Fibroblast of villous mesenchyme (primary cell): ENCODE measurements around the gene RTF1. TPM values are rescaled to one million over a fixed set of nuclear protein-coding genes. Genes with fewer than 3 reads are reported as not detected.

Experiments used
- DNase-seq: peaks from one replicate; pipeline ENCODE4 v3.0.0-alpha.2; 2010; ENCODE audit warnings: low read depth
- H3K4me3 ChIP-seq: 2 replicates; pipeline ENCODE4 v1.5.1; 2011; ENCODE audit warnings: low read depth, mild to moderate bottlenecking, low read length
- total RNA-seq: library from RNA; depleted of rRNA; stranded (reverse); fragments of >200 nt; gene quantifications from 2 replicates; pipeline ENCODE4 v1.2.3, GENCODE V29; 2012
- TF ChIP-seq, protein P1 (sequence below): IDR thresholded peaks from 2 replicates; pipeline ENCODE4 v1.5.1; 2012; ENCODE audit warnings: low read depth, mild to moderate bottlenecking, low read length; ENCODE audit not compliant: insufficient read depth

RTF1 gene
- total RNA-seq, 1 donor = 37.1 TPM

DNA sequence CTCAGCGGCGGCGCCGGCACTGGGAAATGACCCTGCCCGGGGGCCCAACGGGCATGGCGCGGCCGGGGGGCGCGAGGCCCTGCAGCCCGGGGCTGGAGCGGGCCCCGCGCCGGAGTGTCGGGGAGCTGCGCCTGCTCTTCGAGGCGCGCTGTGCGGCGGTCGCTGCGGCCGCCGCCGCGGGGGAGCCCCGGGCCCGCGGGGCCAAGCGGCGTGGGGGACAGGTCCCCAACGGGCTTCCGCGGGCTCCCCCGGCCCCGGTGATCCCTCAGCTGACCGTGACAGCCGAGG lies 77.0 kb downstream of the RTF1 start:
- TF ChIP-seq, protein P1, sequence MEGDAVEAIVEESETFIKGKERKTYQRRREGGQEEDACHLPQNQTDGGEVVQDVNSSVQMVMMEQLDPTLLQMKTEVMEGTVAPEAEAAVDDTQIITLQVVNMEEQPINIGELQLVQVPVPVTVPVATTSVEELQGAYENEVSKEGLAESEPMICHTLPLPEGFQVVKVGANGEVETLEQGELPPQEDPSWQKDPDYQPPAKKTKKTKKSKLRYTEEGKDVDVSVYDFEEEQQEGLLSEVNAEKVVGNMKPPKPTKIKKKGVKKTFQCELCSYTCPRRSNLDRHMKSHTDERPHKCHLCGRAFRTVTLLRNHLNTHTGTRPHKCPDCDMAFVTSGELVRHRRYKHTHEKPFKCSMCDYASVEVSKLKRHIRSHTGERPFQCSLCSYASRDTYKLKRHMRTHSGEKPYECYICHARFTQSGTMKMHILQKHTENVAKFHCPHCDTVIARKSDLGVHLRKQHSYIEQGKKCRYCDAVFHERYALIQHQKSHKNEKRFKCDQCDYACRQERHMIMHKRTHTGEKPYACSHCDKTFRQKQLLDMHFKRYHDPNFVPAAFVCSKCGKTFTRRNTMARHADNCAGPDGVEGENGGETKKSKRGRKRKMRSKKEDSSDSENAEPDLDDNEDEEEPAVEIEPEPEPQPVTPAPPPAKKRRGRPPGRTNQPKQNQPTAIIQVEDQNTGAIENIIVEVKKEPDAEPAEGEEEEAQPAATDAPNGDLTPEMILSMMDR = no peak
- no peak for DNase-seq
- H3K4me3 ChIP-seq = peak overlapping the region; percentile 60

DNA sequence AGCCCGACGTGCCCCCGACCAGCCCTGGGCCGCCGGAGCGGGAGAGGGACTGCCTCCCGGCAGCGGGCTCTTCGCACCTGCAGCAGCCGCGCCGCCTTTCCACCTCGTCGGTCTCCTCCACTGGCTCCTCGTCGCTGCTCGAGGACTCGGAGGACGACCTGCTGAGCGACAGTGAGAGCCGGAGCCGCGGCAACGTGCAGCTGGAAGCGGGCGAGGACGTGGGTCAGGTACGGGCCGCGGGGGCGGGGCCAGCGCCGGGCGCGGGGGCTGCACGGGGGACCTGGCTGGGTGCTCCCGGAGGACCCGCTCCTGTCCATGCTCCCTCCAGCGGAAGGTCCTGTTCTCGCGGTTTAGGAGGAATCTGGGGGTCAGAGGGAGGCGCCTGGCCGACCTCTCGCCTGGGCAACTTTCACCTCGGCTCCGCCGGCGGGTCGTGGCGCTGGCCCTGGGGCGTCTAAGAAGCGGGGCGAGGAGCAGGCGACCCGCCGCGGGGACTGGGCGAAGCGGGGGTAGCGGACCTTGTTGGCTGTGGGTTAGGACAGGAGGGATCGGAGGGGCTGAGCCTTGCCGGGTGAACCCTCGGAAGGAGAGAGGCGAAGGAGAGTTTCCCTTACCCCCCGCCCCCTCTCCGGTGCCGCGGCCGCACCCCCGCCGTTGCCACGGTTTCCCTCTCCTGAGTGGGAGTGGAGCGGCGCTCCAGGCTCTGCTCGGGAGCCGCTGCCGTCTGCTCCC lies 77.5 kb downstream of the RTF1 start:
- DNase-seq = no peak
- peak overlapping the region; percentile 60 for H3K4me3 ChIP-seq
- TF ChIP-seq, protein P1 = no peak

DNA sequence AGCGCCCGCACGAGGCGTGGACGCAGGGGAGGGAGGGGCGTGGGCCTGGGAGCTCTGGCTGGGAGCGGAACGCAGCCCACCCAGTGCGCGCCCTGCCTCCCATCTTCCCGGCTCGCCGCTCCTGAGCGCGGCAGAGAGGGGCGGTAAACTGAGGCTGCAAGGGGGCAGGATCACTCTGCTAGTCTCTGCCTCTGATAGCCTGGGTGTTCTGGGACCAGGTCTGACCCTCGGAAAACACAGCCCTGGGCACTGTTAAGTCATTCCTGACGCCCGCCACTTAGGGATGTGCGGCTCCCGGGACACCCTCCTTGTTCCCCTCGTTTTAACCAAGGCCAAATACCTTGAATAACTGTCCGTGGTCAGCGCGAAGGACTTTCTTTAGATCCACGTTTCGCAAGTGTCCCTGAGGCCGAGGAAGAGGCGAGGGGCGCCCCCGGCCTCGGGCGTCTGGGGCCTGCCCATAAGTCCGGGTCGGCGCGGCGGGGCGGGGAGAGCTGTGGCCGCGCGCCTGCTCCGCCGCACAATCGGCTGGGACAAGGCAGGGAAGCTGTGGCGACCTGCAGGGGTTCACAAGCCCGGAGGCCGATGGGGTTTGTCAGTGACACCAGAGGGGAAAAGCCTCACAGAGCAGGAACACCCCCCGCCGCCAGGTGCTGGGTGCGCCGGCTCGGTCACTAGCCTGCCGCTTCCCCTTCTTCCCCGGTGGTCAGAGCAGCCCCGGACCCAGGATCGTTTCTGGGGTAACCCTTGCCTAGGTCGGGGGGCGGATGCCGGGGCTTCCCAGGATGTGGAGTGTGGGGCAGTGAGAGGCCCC lies 78.2 kb downstream of the RTF1 start:
- TF ChIP-seq, protein P1 = no peak
- no peak for DNase-seq
- H3K4me3 ChIP-seq = peak overlapping the region; percentile 60

DNA sequence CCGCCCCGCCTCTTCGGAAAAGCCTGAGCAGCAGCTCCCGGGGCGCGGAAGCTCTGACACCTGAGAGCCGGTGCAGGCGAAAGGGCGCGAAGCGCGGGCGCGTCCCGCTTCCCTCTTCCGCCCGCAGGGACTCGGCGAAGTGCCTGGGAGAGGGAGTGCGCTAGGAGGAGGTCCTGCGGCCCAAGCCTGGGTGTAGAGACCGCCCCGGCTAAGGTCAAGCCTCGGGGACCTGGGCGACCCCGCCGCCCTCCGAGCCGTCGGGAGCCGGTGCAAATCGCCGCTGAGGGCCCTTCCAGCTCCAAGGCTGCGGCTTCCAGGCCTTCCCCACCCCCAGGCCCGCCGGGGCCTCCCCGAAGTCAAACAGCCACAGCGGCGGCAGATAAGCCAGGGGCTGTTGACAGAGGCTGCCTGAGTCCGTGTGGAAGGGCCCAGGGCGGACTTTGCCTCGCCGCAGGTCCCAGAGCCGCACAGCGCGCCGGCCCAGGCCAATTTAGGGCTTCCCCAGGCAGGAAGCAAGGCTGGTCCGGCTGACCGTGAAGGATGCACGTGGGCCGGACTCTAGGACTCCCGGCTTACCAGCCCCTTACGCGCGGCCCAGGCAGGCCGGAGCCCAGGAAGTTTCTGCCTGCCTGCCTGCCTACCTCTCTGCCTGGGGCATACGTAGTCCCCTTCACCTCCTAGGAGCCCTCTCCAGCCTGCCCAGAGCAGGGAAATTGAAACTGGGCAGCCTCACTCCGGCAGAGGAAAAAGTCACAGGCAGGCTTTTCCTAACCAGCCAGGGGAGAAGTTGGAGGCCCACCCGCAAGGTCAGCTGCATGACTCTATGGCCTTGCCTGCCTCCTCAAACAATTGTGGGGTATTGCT lies 79.1 kb downstream of the RTF1 start:
- H3K4me3 ChIP-seq = no peak overlapping the region
- no peak for DNase-seq
- TF ChIP-seq, protein P1 = no peak

DNA sequence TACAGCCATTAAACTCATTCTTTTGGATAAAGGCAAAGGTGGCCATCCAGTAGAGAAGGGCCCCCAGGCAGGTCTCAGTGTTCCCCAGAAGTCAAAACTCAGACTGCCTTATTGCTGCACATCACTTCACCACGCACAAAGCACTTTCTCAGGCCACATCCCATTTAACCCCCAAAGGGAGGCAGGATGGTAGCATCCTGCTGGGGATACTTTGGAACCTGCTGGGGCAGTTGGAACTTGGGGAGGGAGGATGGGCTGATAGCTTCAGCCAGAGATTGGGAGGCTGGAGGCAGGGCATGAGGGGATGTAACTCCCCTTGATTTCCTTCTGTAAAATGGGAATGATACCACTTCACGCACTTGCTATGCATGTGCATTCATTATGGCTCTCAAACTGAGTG lies 81.8 kb downstream of the RTF1 start:
- TF ChIP-seq, protein P1 = no peak
- H3K4me3 ChIP-seq = no peak overlapping the region
- DNase-seq = no peak

DNA sequence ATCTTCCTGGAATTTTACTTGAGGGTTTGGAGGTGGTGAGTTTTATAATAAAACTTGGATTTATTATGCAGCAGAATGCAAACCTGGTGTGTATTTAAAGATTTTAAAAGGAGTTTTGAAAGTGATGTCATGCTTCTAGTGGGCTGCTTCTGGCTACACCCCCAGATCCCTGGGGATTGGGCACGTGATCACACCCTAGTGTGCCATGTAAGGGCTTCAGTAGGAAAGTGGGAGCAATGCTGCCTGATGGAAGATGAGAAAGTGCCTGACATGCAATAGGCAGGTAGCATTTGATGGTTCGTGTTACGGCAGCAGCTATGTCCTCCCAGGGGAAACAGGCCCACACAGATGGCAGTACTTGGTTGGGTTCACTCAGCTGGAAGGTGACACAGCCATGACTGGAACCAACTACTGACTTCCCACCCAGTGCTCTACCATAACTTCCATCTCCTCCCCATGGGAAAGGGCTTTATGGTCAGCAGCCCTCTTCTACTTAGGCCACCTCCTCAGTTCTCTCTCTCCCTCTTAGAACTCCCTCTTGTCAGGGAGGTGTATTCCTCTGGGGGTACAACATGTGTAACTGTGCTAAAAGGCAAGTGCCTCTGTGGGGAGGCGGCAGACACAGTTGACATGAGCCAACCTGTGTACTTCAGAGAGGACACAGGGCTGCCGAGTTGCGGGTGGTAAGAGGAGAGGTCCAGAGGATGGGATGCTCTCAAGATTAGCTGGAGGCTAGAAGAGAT lies 82.4 kb downstream of the RTF1 start:
- no peak overlapping the region for H3K4me3 ChIP-seq
- no peak for DNase-seq
- TF ChIP-seq, protein P1 = no peak
